Peyer's patch (tissue), 4 donors: ENCODE results near the gene ARMC2. TPM values are rescaled to one million over a fixed set of nuclear protein-coding genes. Genes with fewer than 3 reads are reported as not detected.

ENCODE experiments used
- DNase-seq, 3 donors: peaks; one replicate each; pipeline ENCODE4 v3.0.0-alpha.2; 2017 to 2019
- H3K27ac ChIP-seq, 4 donors: fragments of 200-600 bp; sonication (generic); one replicate each; pipeline ENCODE4 v1.5.1; 2016 to 2019
- H3K27me3 ChIP-seq, 2 donors: fragments of 200-600 bp; sonication (generic); one replicate each; pipeline ENCODE4 v1.5.1; 2019
- H3K36me3 ChIP-seq, 3 donors: fragments of 200-600 bp; sonication (generic); one replicate each; pipeline ENCODE4 v1.5.1; 2016 to 2019
- H3K4me1 ChIP-seq, 4 donors: fragments of 200-600 bp; sonication (generic); one replicate each; pipeline ENCODE4 v1.5.1; 2016 to 2019
- H3K4me3 ChIP-seq, 4 donors: fragments of 200-600 bp; sonication (generic); 1 replicate in 3 of 4; 2 replicates in 1 of 4; pipeline ENCODE4 v1.5.1; 2016 to 2019; ENCODE audit warnings: mild to moderate bottlenecking in 1 of 4
- H3K9me3 ChIP-seq, 4 donors: fragments of 200-600 bp; sonication (generic); one replicate each; pipeline ENCODE4 v1.5.1; 2016 to 2019; ENCODE audit warnings: mild to moderate bottlenecking in 1 of 4
- CTCF ChIP-seq, 6 experiments: fragments of 450-650 bp in 4 of 6; fragments of 200-600 bp in 2 of 6; sonication (generic) in 1 of 6; IDR thresholded peaks; one replicate each; pipeline ENCODE4 v1.5.1; 2017 to 2019; ENCODE audit warnings: antibody characterized with exemption in 6 of 6, mild to moderate bottlenecking in 3 of 6, moderate library complexity in 1 of 6
- POLR2A ChIP-seq, 2 donors: fragments of 450-650 bp; IDR thresholded peaks; one replicate each; pipeline ENCODE4 v1.5.1; 2017; ENCODE audit warnings: antibody characterized with exemption in 2 of 2, mild to moderate bottlenecking in 2 of 2, moderate library complexity in 2 of 2
- total RNA-seq, 4 donors: library from RNA; depleted of rRNA; stranded (reverse); fragments of >200 nt; gene quantifications; one replicate each; pipeline ENCODE4 v1.1.0, GENCODE V29; 2016

The ARMC2 gene
- total RNA-seq, 4 donors from 2014 or later, result 0.53 to 29.7 (median 4.4) TPM

- no peak overlapping the region for H3K27ac ChIP-seq
- no peaks in the 10 kb centered on the region for H3K27me3 ChIP-seq
- H3K36me3 ChIP-seq, result peaks cover 0 to 19% (median 0%) of the 10 kb centered on the region in 3 donors
- no peaks in the 10 kb centered on the region for H3K9me3 ChIP-seq
- TF ChIP-seq POLR2A (IDR thresholded peaks at IDR 0.05) (no peak), CTCF (IDR thresholded peaks at IDR 0.05) (no peak)
- no peaks in the 10 kb centered on the region for H3K4me1 ChIP-seq
- no peak for DNase-seq
- no peak overlapping the region for H3K4me3 ChIP-seq
Measured at GRCh38 chr6:108983151-108983550, 134.9 kb downstream of the ARMC2 start.

- DNase-seq, result no peak
- no peaks in the 10 kb centered on the region for H3K9me3 ChIP-seq
- no peak overlapping the region for H3K4me3 ChIP-seq
- H3K36me3 ChIP-seq, result peaks cover 0 to 39% (median 0%) of the 10 kb centered on the region in 3 donors
- no peaks in the 10 kb centered on the region for H3K4me1 ChIP-seq
- no peaks in the 10 kb centered on the region for H3K27me3 ChIP-seq
- H3K27ac ChIP-seq, result no peak overlapping the region
- no peak for TF ChIP-seq CTCF (IDR thresholded peaks at IDR 0.05)
- TF ChIP-seq POLR2A (IDR thresholded peaks at IDR 0.05), result no peak
Measured at GRCh38 chr6:108985301-108985700, 137.1 kb downstream of the ARMC2 start.

- no peaks in the 10 kb centered on the region for H3K9me3 ChIP-seq
- peaks cover 0 to 58% (median 0%) of the 10 kb centered on the region in 3 donors for H3K36me3 ChIP-seq
- no peaks in the 10 kb centered on the region for H3K4me1 ChIP-seq
Measured at GRCh38 chr6:108987156-108987555, 138.9 kb downstream of the ARMC2 start.

GRCh38 chr6:108988296-108988695 lies 140.1 kb downstream of the ARMC2 start:
- Histone ChIP-seq H3K4me1 (no peaks in the 10 kb centered on the region), H3K9me3 (no peaks in the 10 kb centered on the region), H3K4me3 (no peak overlapping the region), H3K27me3 (no peaks in the 10 kb centered on the region), H3K27ac (no peak overlapping the region), H3K36me3 (peaks cover 0 to 69% (median 0%) of the 10 kb centered on the region in 3 donors)
- no peak for DNase-seq
- TF ChIP-seq CTCF (IDR thresholded peaks at IDR 0.05) (no peak), POLR2A (IDR thresholded peaks at IDR 0.05) (no peak)

More at GRCh38 chr6:108987156-108987555, 138.9 kb downstream of the ARMC2 start:
- no peak for DNase-seq
- TF ChIP-seq CTCF (IDR thresholded peaks at IDR 0.05) (no peak), POLR2A (IDR thresholded peaks at IDR 0.05) (no peak)
- no peaks in the 10 kb centered on the region for H3K27me3 ChIP-seq
- H3K27ac ChIP-seq, result no peak overlapping the region
- H3K4me3 ChIP-seq, result no peak overlapping the region

- Histone ChIP-seq H3K36me3 (peaks cover 0 to 74% (median 0%) of the 10 kb centered on the region in 3 donors), H3K27ac (no peak overlapping the region), H3K9me3 (no peaks in the 10 kb centered on the region), H3K27me3 (no peaks in the 10 kb centered on the region), H3K4me1 (no peaks in the 10 kb centered on the region), H3K4me3 (no peak overlapping the region)
- no peak for DNase-seq
- TF ChIP-seq POLR2A (IDR thresholded peaks at IDR 0.05) (no peak), CTCF (IDR thresholded peaks at IDR 0.05) (no peak)
Measured at GRCh38 chr6:108988765-108989164, 140.5 kb downstream of the ARMC2 start.

GRCh38 chr6:108989700-108990099 lies 141.5 kb downstream of the ARMC2 start:
- no peaks in the 10 kb centered on the region for H3K4me1 ChIP-seq
- TF ChIP-seq CTCF (IDR thresholded peaks at IDR 0.05), result no peak
- no peak for TF ChIP-seq POLR2A (IDR thresholded peaks at IDR 0.05)
- H3K27me3 ChIP-seq, result no peaks in the 10 kb centered on the region
- H3K4me3 ChIP-seq, result no peak overlapping the region
- no peak overlapping the region for H3K27ac ChIP-seq
- no peaks in the 10 kb centered on the region for H3K9me3 ChIP-seq
- peaks cover 0 to 83% (median 0%) of the 10 kb centered on the region in 3 donors for H3K36me3 ChIP-seq
- no peak for DNase-seq
